Activated CD8-positive, alpha-beta memory T cell treated with anti-CD3 and anti-CD28 coated beads for 1 hour (primary cell): ENCODE measurements around the gene VPS4B.
"Not testable (repeated sequence)": the region's sequence is repeated elsewhere in the genome, so short reads cannot be mapped to it uniquely, and the experiment has no call there.

ENCODE experiments used
- DNase-seq, 2 donors: peaks; one replicate each; pipeline ENCODE4 v3.0.0-alpha.2; 2020; ENCODE audit warnings: low read depth in 1 of 2; ENCODE audit errors: extremely low read depth in 1 of 2

The VPS4B gene

DNA sequence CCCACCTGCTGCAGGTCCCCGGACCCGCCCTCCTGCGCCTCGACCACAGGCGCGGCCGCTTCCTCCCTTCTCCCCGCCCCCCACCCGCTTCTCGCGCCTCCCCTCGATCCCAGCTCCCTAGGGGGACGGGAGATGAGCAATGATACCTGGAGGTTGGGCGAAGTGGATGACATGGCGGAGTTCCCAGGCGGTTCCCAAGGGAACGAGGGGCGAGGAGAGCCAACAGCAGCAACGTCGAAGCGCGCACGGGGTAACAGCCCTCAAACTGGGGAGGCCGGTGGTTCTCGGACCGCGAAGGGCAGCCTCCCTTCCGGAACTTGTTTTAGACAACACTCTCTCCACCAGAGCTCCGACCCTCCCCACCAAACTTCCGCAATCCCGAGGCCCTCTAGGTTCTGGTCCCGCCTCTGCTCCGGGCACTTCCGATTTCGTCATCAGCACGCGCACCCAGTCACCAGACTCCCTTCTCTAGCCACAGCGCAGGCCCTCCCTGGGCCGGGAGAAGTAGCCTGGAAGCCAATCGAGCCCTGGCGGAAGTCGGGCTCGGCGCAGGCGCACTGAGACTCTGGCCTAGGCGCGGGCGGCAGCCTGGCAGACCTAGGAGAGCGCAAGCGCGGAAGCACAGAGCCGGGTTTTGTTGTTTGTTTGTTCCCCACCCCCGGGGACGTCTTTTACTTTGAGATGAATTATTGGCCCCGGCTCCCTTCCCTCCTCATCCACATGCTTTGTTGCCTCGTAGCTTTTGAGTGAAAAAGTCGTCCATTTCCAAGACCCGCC is at the start of gene VPS4B:
VPS4B (minus strand) TSS at position 390 of the 777 bp plus-strand sequence; CDS start at position 173, 217 bp downstream.
- peak; percentile 99 for DNase-seq

GRCh38 chr18:63470751-63471150 is 48.5 kb upstream of the VPS4B start:
- DNase-seq = no peak

GRCh38 chr18:63468575-63468974 is 46.3 kb upstream of the VPS4B start:
- DNase-seq = no peak

DNA sequence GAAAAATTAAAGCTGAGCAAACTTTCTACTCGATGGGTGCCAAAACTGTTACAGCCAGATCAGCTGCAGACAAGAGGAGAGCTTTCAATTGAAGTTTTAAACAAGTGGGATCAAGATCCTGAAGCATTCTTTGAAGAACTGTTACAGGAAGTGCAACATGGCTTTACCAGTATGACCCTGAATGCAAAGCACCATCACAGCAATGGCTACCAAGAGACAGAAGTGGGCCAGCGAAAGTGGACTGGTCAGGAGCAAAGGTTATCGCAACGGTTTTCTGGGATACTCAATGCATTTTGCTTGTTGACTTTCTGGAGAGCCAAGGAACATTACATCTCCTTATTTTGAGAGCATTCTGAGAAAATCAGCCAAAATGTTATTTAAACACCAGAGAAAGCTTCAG is 45.4 kb upstream of the VPS4B start:
- no peak for DNase-seq

DNA sequence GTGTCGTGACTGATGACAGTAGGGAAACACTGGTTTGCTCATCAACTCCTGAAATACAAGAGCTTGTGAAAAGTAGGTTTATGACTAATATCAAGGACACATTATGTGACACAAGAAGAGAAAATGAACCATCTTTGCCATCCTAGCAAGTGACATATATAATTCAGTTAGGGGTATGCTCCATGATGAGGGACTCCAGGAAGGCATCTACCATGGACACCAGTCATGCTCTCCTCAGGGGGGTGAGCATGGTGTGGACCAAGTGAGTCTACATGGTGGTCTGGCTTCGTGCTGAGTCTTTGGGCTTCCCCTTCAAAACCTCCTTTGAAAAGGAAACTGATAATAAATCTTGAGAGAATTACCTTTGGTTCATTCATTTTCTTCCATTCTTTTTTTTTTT is 42.8 kb upstream of the VPS4B start:
- no peak for DNase-seq

GRCh38 chr18:63464434-63464833 is 42.2 kb upstream of the VPS4B start:
- DNase-seq = no peak

DNA sequence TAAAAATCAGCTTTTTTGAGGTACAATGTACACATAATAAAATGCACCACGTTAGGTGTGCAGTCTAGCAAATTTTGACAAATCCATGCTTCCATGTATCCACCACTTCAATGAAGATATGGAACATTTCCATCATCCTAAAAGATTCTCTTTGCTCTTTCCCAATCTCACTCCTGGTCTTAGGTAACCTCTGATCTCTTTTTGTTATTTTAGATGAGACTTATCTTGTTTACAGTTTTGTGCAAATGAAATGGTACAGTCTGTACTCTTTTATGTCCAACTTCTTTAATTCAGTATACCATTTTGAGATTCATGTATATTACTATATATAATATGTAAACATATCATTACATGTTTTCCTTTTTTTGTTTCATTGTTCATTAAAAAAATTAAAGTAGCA is 38.1 kb upstream of the VPS4B start:
- DNase-seq = no peak

DNA sequence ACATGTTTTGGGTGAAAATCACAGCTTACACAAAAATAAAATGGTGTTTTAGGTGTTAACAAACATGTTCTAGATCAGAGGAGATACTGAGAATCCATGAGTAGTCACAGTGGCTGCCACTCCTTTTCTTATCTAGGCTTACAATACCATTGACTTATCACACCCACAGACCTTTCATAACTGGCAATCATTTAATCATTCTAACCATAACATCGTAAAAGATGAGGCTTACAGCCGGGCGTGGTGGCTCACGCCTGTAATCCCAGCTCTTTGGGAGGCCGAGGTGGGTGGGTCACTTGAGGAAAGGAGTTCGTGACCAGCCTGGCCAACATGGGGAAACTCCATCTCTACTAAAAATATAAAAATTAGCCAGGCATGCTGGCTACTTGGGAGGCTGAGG is 35.7 kb upstream of the VPS4B start:
- DNase-seq = no peak

DNA sequence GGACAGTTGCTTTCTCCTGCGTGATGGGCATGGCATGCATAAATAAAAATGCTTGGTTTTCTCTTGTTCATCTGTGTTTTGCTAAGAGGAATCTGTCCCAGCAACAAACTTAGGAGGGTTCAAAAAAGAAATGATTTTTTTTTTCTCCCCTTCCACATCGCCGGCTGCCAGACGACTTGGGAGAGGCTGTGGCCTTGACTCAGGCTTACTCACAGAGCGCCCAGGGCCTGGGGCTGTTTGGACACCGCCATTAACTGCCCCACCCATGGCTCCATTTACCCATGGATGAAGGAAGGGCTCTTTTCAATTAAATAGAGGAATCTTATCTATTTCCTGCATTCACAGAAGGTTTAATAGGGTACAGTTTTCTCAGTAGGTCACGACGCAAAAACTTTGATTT is 32.2 kb upstream of the VPS4B start:
- DNase-seq = no peak

DNA sequence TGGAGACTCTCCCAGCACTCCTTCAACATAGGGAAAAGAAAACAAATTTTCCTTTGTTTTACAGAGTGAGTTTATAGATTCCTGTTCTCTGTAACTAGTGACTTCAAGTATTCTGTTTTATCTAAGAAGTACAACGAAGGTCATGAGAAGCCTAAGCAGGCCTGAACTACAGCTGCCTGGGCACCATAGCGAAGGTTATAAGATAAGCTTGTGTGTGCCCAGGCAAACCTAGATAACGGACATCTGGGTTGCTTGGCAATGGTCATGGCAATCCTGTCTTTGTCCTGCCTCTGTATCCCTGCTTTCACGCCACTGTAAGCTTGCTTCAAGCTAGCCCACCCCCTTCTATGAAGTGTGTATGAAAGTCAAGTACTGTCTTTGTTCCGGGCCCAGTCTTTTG is 30.5 kb upstream of the VPS4B start:
- DNase-seq = not testable (repeated sequence)

DNA sequence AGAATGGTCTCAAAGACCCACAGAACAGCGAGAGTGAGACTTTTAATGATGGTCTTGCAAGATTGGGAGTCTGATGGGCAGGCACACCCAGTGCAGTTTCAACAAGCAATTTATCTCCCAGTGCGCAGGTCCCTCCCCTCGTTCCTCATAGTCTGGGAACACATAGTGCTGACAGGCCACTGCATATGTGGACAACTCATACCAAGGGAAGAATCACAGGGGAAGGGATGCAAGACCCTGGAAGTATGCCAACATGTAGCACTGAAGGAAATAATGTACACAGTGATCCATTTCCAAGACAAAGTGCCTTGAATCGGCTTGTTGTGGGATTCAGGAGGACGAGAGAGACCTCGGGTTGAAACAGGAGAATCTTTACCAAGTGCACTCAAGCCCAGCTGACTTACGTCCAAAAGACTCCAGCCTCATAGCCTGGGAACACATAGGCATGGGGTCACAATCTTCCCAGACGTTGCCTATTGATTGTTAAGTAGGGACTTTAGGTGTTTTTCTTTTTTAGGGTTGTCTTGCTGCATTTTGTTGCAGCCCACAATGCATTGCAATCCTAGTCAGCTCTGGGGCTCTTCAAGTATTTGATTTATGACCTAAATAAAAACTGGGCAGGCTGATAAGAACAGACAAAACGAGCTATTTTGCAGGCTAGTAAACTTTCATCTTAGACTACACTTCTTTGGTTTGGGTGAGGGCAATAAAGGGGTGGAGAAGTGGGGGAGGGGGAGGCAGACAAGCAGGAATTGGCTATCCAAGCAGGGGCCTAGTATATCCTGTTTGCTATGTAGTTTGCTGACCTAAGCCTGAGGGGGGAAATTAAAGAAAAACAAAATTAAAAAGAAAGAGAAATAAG is 29.8 kb upstream of the VPS4B start:
- no peak for DNase-seq

DNA sequence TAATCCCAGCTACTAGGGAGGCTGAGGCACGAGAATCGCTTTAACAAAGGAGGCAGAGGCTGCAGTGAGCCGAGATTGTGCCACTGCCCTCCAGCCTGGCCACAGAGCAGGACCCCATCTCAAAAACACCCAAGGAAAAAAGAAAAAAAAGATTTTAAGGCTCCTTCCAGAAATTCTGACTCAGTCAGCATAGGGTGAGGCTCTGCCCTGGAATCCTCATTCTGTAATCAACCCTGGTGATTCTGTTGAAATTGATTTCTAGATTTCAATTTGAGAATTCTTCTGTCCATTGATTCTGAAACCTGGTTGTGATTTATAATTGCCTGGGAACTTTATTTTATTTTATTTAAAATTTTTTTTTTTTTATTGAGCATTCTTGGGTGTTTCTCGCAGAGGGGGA is 27.1 kb upstream of the VPS4B start:
- DNase-seq = no peak

DNA sequence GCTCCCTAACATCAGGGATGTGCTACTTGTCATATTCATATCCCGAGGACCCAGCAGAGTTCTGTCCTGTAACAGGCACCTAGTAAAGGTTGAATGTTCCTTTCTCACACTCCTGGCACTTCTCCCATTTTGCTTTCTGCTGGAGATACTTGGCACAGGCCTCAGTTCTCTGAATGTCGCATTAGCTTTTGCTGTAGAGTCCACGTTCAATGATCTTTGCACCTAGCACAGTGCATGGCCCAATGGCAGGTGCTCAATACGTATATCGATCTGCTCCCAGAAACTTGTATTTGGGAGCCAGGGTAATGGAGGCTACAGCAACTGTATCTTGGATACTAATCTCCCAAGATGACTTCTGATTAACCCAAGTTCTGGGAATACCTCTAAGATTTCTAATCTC is 24.8 kb upstream of the VPS4B start:
- DNase-seq = no peak

DNA sequence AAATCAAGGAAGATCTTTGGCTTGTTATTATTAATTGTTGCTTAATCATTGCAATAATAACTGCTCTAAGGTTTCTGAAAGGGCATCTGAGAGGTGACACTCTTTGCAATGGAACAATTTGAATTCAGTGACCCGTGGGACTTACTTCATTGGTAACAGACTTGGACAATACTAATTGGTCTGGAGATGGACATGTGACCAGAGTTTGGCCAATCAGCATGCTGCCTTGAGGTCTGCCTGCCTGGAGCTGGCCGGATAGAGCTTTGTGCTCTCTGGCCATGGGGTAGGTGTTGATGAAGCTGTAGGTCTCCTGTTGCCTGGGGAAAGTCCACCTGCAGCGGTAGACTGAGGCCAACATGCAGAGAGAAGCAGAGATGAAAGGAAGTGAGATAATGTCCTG is 24.0 kb upstream of the VPS4B start:
- no peak for DNase-seq

DNA sequence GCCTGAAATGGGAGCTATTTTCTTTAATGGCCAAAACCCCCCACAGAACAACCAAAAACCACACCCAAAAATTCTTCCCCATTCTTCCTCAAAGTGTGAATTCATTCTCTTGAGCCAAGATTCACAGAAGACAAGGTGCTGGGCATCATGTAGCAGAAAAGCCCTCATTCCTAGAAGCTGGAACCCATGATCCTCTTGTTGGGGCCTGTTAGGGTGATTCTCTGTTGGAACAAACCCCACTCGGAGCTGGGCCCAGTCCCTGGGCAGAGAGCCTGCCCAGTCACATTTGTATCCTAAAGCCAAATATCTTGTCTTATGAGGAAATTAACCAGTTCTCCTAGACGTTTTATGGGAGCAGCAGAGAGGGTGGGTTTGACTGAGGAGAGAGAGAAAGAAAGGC is 22.8 kb upstream of the VPS4B start:
- DNase-seq = no peak

DNA sequence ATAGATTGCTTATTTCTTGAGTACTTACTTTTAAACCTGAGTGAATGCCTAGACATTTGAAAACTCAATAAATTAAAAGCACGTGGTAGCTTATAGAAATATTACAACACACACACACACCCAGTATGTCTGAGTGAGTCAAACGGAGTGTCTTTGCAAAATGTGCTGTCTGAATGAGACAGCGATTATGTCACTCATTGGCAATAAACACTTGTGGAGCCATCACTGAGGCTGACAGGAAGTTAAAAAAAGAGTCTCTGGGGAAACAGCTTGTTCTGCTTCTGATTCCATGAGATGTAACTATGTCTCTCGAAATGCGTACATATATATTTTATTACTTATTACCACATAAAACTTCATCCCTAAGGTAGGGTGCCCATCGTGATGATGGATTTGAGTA is 22.3 kb upstream of the VPS4B start:
- no peak for DNase-seq

DNA sequence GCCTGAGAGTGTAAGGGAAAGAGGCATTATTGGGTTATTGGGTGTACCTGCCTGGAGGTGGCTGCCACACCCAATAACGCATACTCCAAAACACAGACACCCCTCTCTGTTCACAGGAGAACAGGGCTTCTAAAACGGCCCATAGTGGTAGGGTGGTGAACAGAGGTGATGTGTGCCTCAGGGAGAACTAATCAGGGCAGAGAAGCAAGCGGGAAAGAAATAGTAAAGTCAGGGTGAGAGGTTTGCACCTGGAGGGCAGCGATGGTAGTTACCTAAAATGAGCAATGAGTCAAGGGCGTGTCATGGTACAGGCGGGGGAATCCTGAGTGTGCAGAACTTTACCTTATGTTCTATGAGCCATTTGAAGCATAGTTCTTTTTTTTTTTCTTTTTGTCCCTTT is 21.6 kb upstream of the VPS4B start:
- DNase-seq = no peak

DNA sequence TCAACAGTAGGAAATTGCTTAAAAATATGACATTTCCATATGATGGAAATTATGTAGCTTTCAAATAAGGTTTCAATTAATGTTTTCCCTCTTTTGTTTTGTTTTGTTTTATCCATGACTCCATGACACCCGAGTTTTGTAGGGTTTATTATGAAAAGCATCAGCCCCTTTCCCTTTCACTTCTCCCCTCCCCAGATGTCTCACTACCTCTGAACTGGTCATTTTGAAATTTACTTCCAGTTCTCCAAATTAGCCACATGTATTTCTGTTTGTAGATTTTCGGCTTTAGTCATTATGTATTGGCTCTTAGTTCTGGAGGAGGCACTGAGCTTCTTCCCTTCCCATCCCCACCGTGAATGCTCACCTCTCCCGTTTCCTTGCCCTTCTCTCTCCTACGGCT is 18.6 kb upstream of the VPS4B start:
- no peak for DNase-seq

GRCh38 chr18:63440219-63440618 is 17.9 kb upstream of the VPS4B start:
- DNase-seq = no peak

DNA sequence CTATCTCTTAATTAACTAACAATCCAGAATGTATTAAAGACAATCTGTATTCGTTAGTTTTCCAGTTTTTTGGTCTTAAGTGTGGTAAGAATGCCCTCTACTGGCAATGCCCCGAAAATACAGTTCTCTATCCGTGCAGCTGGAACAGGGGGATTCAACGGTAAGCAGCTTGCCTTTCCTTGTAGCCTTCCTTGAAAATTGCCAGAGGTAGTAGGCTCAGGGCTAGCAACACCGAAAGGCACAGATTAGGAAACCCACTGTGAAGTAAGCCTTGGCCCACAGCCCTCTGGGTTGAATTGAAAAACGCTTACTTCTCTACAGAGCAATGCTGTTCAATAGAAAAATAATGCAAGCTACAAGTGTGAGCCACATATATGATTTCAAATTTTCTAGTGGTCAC is 17.1 kb upstream of the VPS4B start:
- no peak for DNase-seq

GRCh38 chr18:63438181-63438580 is 15.9 kb upstream of the VPS4B start:
- DNase-seq = no peak

GRCh38 chr18:63433334-63433866 is 11.1 kb upstream of the VPS4B start:
- no peak for DNase-seq
